Measurements from ENCODE around the gene HOXA3. TPM values are rescaled to one million over a fixed set of nuclear protein-coding genes. Genes with fewer than 3 reads are reported as not detected.
A peak's percentile ranks its signal among the peaks of the same experiment; 100 is the strongest.

The HOXA3 gene
- polyA plus RNA-seq, 1 donor (not counting 4 experiments of a cell fraction or from before 2014, with no cell fraction given), result 0.58 TPM

DNA sequence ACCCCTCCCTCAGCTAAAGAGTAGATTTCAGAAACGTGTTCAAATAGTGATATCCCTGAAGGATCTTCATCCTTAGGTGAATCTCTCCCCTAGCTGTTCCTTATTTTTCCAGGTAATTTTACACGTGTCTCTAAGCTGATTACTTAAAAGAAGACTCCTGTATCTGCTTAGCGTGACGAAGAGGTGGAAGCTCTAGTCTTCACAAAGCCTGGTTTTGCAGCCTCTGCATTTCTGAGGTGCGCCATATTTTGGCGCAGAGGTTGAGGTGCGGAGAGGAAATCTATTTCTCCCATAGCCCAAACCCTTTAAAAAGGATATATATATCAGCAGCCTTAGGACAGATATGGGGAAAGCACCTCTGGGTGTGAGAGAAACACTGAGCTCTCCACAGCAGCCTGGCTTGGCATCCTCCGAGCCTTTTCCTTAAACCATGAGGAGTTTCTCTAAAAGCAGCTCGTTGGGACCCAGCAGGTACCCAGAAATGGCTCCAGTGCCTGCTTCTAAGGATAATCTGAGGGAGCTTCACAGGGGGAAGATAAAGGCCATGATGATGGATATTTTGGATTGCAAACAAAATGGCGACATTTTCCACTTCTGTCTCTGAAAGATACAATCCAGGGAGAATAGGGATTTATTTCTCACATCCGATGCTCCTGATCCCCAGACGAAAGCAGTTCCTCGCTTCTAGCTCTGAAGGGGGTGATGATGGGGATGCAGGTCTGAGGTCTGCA lies 46.9 kb downstream of the HOXA3 start:
- no peak for FAIRE-seq
- H3K4me2 ChIP-seq (ENCODE audit: control insufficient read depth, extremely low read depth, insufficient read depth, low read depth, low read length), result peak overlapping the region; percentile 76
- no peak overlapping the region for H3K4me3 ChIP-seq (ENCODE audit: control insufficient read depth in 2 of 3, extremely low read depth in 1 of 3, insufficient read depth in 2 of 3, low read depth in 1 of 3, low read length in 3 of 3)
- no peaks in the 10 kb centered on the region for H4K20me1 ChIP-seq (ENCODE audit: control insufficient read depth, extremely low read depth, insufficient read depth, low read length)
- no peak for DNase-seq (ENCODE audit: low read depth, low spot score)
- TF ChIP-seq, protein P1, sequence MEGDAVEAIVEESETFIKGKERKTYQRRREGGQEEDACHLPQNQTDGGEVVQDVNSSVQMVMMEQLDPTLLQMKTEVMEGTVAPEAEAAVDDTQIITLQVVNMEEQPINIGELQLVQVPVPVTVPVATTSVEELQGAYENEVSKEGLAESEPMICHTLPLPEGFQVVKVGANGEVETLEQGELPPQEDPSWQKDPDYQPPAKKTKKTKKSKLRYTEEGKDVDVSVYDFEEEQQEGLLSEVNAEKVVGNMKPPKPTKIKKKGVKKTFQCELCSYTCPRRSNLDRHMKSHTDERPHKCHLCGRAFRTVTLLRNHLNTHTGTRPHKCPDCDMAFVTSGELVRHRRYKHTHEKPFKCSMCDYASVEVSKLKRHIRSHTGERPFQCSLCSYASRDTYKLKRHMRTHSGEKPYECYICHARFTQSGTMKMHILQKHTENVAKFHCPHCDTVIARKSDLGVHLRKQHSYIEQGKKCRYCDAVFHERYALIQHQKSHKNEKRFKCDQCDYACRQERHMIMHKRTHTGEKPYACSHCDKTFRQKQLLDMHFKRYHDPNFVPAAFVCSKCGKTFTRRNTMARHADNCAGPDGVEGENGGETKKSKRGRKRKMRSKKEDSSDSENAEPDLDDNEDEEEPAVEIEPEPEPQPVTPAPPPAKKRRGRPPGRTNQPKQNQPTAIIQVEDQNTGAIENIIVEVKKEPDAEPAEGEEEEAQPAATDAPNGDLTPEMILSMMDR (optimal IDR thresholded peaks at IDR 0.05 in 1 of 3, IDR thresholded peaks at IDR 0.05 in 1 of 3, conservative IDR thresholded peaks at IDR 0.05 in 1 of 3; ENCODE audit: extremely low read depth in 1 of 3, insufficient read depth in 2 of 3, low read length in 3 of 3), result no peak
- TF ChIP-seq EZH2 (IDR thresholded peaks at IDR 0.05; ENCODE audit: low read length), result no peak
- no peak overlapping the region for H2AFZ ChIP-seq (ENCODE audit: control insufficient read depth, low read length)
- H3K4me1 ChIP-seq (ENCODE audit: control insufficient read depth, extremely low read depth, insufficient read depth, low read length), result peaks cover 38% of the 10 kb centered on the region
- H3K9me3 ChIP-seq (ENCODE audit: control insufficient read depth, low read depth, low read length), result no peaks in the 10 kb centered on the region
- peak overlapping the region; percentile 24 for H3K9ac ChIP-seq (ENCODE audit: control insufficient read depth, extremely low read depth, insufficient read depth, low read length)
- no peaks in the 10 kb centered on the region for H3K9me1 ChIP-seq (ENCODE audit: control insufficient read depth, extremely low read depth, insufficient read depth, low read length)
- no peaks in the 10 kb centered on the region for H3K27me3 ChIP-seq (ENCODE audit: control insufficient read depth, extremely low read depth, insufficient read depth, low read length)
- peaks cover 0 to 10% of the 10 kb centered on the region in 2 experiments for H3K36me3 ChIP-seq (ENCODE audit: control insufficient read depth in 2 of 2, extremely low read depth in 1 of 2, insufficient read depth in 2 of 2, low read length in 2 of 2)
- dilution Hi-C loops (cut with MboI; ENCODE audit: extremely low pct_ligation_motif_present, low sequenced_read_pairs), result no loop called here
- peak overlapping the region; percentile 2 for H3K27ac ChIP-seq (ENCODE audit: control insufficient read depth, insufficient read depth, low read length)
- peaks cover 24% of the 10 kb centered on the region for H3K79me2 ChIP-seq (ENCODE audit: control insufficient read depth, insufficient read depth, low read length)

DNA sequence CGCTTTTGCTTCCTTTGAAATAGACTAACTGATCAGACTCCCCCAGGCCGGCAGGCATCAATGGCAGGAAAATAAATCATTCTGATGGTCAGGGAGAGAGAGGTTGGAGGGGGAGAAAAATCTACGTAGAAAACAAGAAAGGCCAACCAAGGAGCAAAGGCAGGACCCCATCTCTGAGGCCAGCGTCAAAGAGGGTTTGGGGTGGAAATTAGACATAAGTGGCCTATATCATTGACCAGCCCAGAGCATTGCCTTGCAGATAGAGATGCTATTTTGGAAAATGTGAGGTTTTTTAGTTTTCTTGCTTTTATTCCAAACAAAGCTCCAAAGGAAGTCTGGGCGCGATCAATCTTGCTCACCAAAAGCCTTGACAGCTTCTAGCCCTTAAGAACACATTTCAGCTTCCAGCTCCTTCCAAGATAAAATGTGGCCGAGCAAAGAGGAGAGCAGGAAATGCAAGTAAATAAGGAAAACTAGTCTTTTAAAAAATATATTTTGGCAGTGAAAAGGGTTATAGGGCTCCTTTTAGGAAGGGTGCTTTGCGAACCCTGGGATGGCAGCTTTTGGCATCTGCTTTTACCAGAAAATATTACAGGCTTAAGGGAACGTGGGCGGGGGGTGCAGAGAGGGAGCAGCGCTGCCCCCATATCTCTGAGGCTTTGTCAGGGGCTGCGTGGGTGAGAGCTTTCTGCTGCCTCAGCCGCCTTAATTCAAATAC lies 47.9 kb downstream of the HOXA3 start:
- H3K4me2 ChIP-seq (ENCODE audit: control insufficient read depth, extremely low read depth, insufficient read depth, low read depth, low read length), result peak overlapping the region; percentile 97
- TF ChIP-seq, protein P1 (optimal IDR thresholded peaks at IDR 0.05 in 1 of 3, IDR thresholded peaks at IDR 0.05 in 1 of 3, conservative IDR thresholded peaks at IDR 0.05 in 1 of 3; ENCODE audit: extremely low read depth in 1 of 3, insufficient read depth in 2 of 3, low read length in 3 of 3), result no peak
- TF ChIP-seq EZH2 (IDR thresholded peaks at IDR 0.05; ENCODE audit: low read length), result no peak
- dilution Hi-C loops (cut with MboI; ENCODE audit: extremely low pct_ligation_motif_present, low sequenced_read_pairs), result no loop called here

More for the DNA sequence above, 47.9 kb downstream of the HOXA3 start:
- DNase-seq (ENCODE audit: low read depth, low spot score) (no peak), FAIRE-seq (no peak)
- Histone ChIP-seq H3K27me3 (ENCODE audit: control insufficient read depth, extremely low read depth, insufficient read depth, low read length) (no peaks in the 10 kb centered on the region), H3K36me3 (ENCODE audit: control insufficient read depth in 2 of 2, extremely low read depth in 1 of 2, insufficient read depth in 2 of 2, low read length in 2 of 2) (peaks cover 0 to 12% of the 10 kb centered on the region in 2 experiments), H3K4me1 (ENCODE audit: control insufficient read depth, extremely low read depth, insufficient read depth, low read length) (peaks cover 44% of the 10 kb centered on the region), H3K9ac (ENCODE audit: control insufficient read depth, extremely low read depth, insufficient read depth, low read length) (no peak overlapping the region), H3K4me3 (ENCODE audit: control insufficient read depth in 2 of 3, extremely low read depth in 1 of 3, insufficient read depth in 2 of 3, low read depth in 1 of 3, low read length in 3 of 3) (no peak overlapping the region), H3K27ac (ENCODE audit: control insufficient read depth, insufficient read depth, low read length) (peak overlapping the region; percentile 19), H4K20me1 (ENCODE audit: control insufficient read depth, extremely low read depth, insufficient read depth, low read length) (no peaks in the 10 kb centered on the region), H3K9me3 (ENCODE audit: control insufficient read depth, low read depth, low read length) (no peaks in the 10 kb centered on the region), H2AFZ (ENCODE audit: control insufficient read depth, low read length) (no peak overlapping the region), H3K9me1 (ENCODE audit: control insufficient read depth, extremely low read depth, insufficient read depth, low read length) (no peaks in the 10 kb centered on the region), H3K79me2 (ENCODE audit: control insufficient read depth, insufficient read depth, low read length) (peaks cover 33% of the 10 kb centered on the region)

Measured in keratinocyte (primary cell).